HCT116 (cell line): ENCODE results near the gene KCNK6. TPM values are rescaled to one million over a fixed set of nuclear protein-coding genes. Genes with fewer than 3 reads are reported as not detected.

Experiments used
- ATAC-seq: fragments of 200-7000 bp; cut with Tn5 transposase; 2 replicates; pipeline ENCODE4 v1.9.1; 2020; ENCODE audit warnings: mild to moderate bottlenecking, moderate library complexity
- BruUV-seq: library from RNA; stranded (reverse); fragments of 400-500 nt; replicated peaks from 2 replicates; lab custom pipeline; 2021; lab: Mats Ljungman, UMichigan
- CTCF ChIA-PET: fragments of 300-600 bp; sonication (Branson Sonifier 250); formaldehyde crosslinking; loops from one replicate; lab custom pipeline; 2021; ENCODE audit warnings: antibody characterized with exemption; lab: Charles Lee
- POLR2A ChIA-PET: fragments of 300-600, 350-600 bp; sonication (Branson Sonifier 250); formaldehyde crosslinking; loops from one replicate; lab custom pipeline; 2021; ENCODE audit warnings: antibody characterized with exemption; lab: Charles Lee
- RAD21 ChIA-PET, 2 experiments: fragments of 300-600 bp; sonication (Branson Sonifier 250); formaldehyde crosslinking; loops; one replicate each; lab custom pipeline; 2023; ENCODE audit warnings: low total read pairs in 2 of 2; ENCODE audit not compliant: uncharacterized antibody in 2 of 2, unreplicated experiment in 2 of 2, low non-redundant PET in 1 of 2; lab: Charles Lee
- DNase-seq: peaks from one replicate; pipeline ENCODE4 v3.0.0-alpha.2; 2010; ENCODE audit warnings: low read depth, low spot score
- H2AFZ ChIP-seq: fragments of 200-600 bp; shearing (Covaris generic), sonication (generic); 2 replicates; pipeline ENCODE4 v1.6.1; 2017; ENCODE audit warnings: low read depth, mixed run types, mixed read lengths, antibody characterized with exemption, low read length; ENCODE audit not compliant: poor library complexity, severe bottlenecking
- H3K27ac ChIP-seq: 2 replicates; pipeline ENCODE4 v1.5.1; 2012; ENCODE audit warnings: low read depth, low read length
- H3K27me3 ChIP-seq: fragments of 200-600 bp; sonication (generic); 2 replicates; pipeline ENCODE4 v1.6.1; 2016; ENCODE audit warnings: mixed run types, low read length, mixed read lengths; ENCODE audit not compliant: insufficient read depth
- H3K36me3 ChIP-seq, 2 experiments: fragments of 200-500 bp in 1 of 2; fragments of 200-600 bp in 1 of 2; sonication (Bioruptor generic) in 1 of 2; sonication (generic) in 1 of 2; 2 replicates each; pipeline versions ENCODE4 v1.5.1 to v1.6.1; 2014 to 2016; ENCODE audit warnings: low read length in 2 of 2, inconsistent platforms in 1 of 2, mixed read lengths in 1 of 2, mixed run types in 1 of 2; ENCODE audit not compliant: insufficient read depth in 2 of 2, control insufficient read depth in 1 of 2
- H3K4me1 ChIP-seq, 2 experiments: fragments of 200-600 bp in 1 of 2; sonication (generic) in 1 of 2; 2 replicates each; pipeline versions ENCODE4 v1.5.1 to v1.6.1; 2012 to 2017; ENCODE audit warnings: low read length in 2 of 2, inconsistent platforms in 1 of 2, mild to moderate bottlenecking in 1 of 2, mixed read lengths in 1 of 2, mixed run types in 1 of 2, moderate library complexity in 1 of 2; ENCODE audit not compliant: insufficient read depth in 2 of 2, control insufficient read depth in 1 of 2
- H3K4me2 ChIP-seq: fragments of 200-600 bp; sonication (generic); 2 replicates; pipeline ENCODE4 v1.6.1; 2017; ENCODE audit warnings: mixed run types, low read length, mixed read lengths
- H3K4me3 ChIP-seq, 2 experiments: fragments of 200-600 bp in 1 of 2; sonication (generic) in 1 of 2; replicated peaks in 1 of 2; 2 replicates each; pipeline ENCODE4 v1.5.1; 2011 to 2016; ENCODE audit warnings: low read length in 2 of 2, control low read depth in 1 of 2, low read depth in 1 of 2, mild to moderate bottlenecking in 1 of 2, mixed read lengths in 1 of 2, mixed run types in 1 of 2
- H3K79me2 ChIP-seq: fragments of 200-600 bp; sonication (generic); 2 replicates; pipeline ENCODE4 v1.6.1; 2017; ENCODE audit warnings: mild to moderate bottlenecking, mixed run types, low read length, moderate library complexity, mixed read lengths; ENCODE audit not compliant: insufficient read depth
- H3K9ac ChIP-seq: fragments of 200-600 bp; sonication (generic); 2 replicates; pipeline ENCODE4 v1.6.1; 2016; ENCODE audit warnings: low read length, mixed read lengths
- H3K9me2 ChIP-seq: fragments of 200-600 bp; sonication (generic), shearing (Covaris generic); 2 replicates; pipeline ENCODE4 v1.6.1; 2017; ENCODE audit warnings: mixed run types, mild to moderate bottlenecking, moderate library complexity; ENCODE audit not compliant: insufficient read depth
- H3K9me3 ChIP-seq, 2 experiments: fragments of 200-500 bp in 1 of 2; fragments of 200-600 bp in 1 of 2; sonication (Bioruptor generic) in 1 of 2; sonication (generic) in 1 of 2; 2 replicates each; pipeline ENCODE4 v1.6.1; 2014 to 2017; ENCODE audit warnings: low read length in 2 of 2, mixed read lengths in 2 of 2, inconsistent platforms in 1 of 2, low read depth in 1 of 2, mild to moderate bottlenecking in 1 of 2, mixed run types in 1 of 2, moderate library complexity in 1 of 2; ENCODE audit not compliant: control insufficient read depth in 1 of 2, insufficient read depth in 1 of 2
- H4K20me1 ChIP-seq: fragments of 200-600 bp; sonication (generic), shearing (Covaris generic); 2 replicates; pipeline ENCODE4 v1.6.1; 2017; ENCODE audit warnings: mixed run types, mild to moderate bottlenecking, moderate library complexity; ENCODE audit not compliant: insufficient read depth
- CBX3 ChIP-seq: IDR thresholded peaks from 2 replicates; pipeline ENCODE4 v1.6.1; 2012; ENCODE audit warnings: low read depth
- CTCF ChIP-seq, 3 experiments: fragments of 200-600 bp in 1 of 3; sonication (generic) in 1 of 3; IDR thresholded peaks in 2 of 3; conservative IDR thresholded peaks in 1 of 3; 2 replicates each; pipeline ENCODE4 v1.5.1; 2012 to 2017; ENCODE audit warnings: low read depth in 2 of 3, low read length in 2 of 3, antibody characterized with exemption in 1 of 3, borderline replicate concordance in 1 of 3, control low read depth in 1 of 3, mild to moderate bottlenecking in 1 of 3, mixed read lengths in 1 of 3, mixed run types in 1 of 3, moderate library complexity in 1 of 3; ENCODE audit not compliant: insufficient read depth in 1 of 3
- EGR1 ChIP-seq: IDR thresholded peaks from 2 replicates; pipeline ENCODE4 v1.6.1; 2012; ENCODE audit warnings: low read depth
- EZH2 ChIP-seq: fragments of 200-600 bp; sonication (generic); IDR thresholded peaks from 2 replicates; pipeline ENCODE4 v1.6.1; 2017; ENCODE audit warnings: antibody characterized with exemption, mixed run types
- EZH2phosphoT487 ChIP-seq: fragments of 200-600 bp; IDR thresholded peaks from 2 replicates; pipeline ENCODE4 v1.6.1; 2018; ENCODE audit warnings: antibody characterized with exemption, borderline replicate concordance
- FOSL1 ChIP-seq: IDR thresholded peaks from 2 replicates; pipeline ENCODE4 v1.6.1; 2012; ENCODE audit warnings: low read depth
- JUND ChIP-seq: IDR thresholded peaks from 2 replicates; pipeline ENCODE4 v1.6.1; 2012
- POLR2A ChIP-seq: IDR thresholded peaks from 2 replicates; pipeline ENCODE4 v1.7.0; 2011; ENCODE audit warnings: borderline replicate concordance; ENCODE audit not compliant: insufficient read depth, insufficient read length; ENCODE audit errors: extremely low read depth
- REST ChIP-seq: IDR thresholded peaks from 2 replicates; pipeline ENCODE4 v1.6.1; 2012; ENCODE audit warnings: low read depth
- SIN3A ChIP-seq: IDR thresholded peaks from 2 replicates; pipeline ENCODE4 v1.6.1; 2012; ENCODE audit warnings: low read depth
- SP1 ChIP-seq: IDR thresholded peaks from 2 replicates; pipeline ENCODE4 v1.6.1; 2012; ENCODE audit warnings: low read depth
- SRF ChIP-seq: IDR thresholded peaks from 2 replicates; pipeline ENCODE4 v1.6.1; 2012; ENCODE audit warnings: low read depth
- TCF7L2 ChIP-seq: IDR thresholded peaks from 2 replicates; pipeline ENCODE4 v1.7.0; 2011; ENCODE audit warnings: borderline replicate concordance, inconsistent platforms; ENCODE audit not compliant: insufficient read depth, insufficient read length; ENCODE audit errors: extremely low read depth
- YY1 ChIP-seq: IDR thresholded peaks from 2 replicates; pipeline ENCODE4 v1.6.1; 2011; ENCODE audit warnings: low read length, low read depth, moderate library complexity, mild to moderate bottlenecking; ENCODE audit not compliant: insufficient replicate concordance; ENCODE audit errors: extremely low read depth
- ZBTB33 ChIP-seq: IDR thresholded peaks from 2 replicates; pipeline ENCODE4 v1.6.1; 2011; ENCODE audit warnings: mild to moderate bottlenecking, low read length, moderate library complexity; ENCODE audit not compliant: insufficient replicate concordance; ENCODE audit errors: extremely low read depth
- ZFX ChIP-seq: fragments of 450-650 bp; IDR thresholded peaks from 2 replicates; pipeline ENCODE4 v1.6.1; 2017
- ZNF274 ChIP-seq: fragments of 200-500 bp; sonication (Bioruptor generic); IDR thresholded peaks from 2 replicates; pipeline ENCODE4 v1.6.1; 2014; ENCODE audit warnings: mild to moderate bottlenecking, low read depth, low read length, inconsistent platforms
- intact Hi-C: fragments of 100-400 bp; cut with micrococcal nuclease; formaldehyde crosslinking; loops from 2 replicates; pipeline ENCODE4 v1.10.0; 2022
- total RNA-seq: library from RNA; stranded (reverse); gene quantifications from one replicate; pipeline ENCODE4 v1.2.1, GENCODE V29; 2021; ENCODE audit not compliant: unreplicated experiment
- TF ChIP-seq, protein P1 (sequence below): IDR thresholded peaks from 2 replicates; pipeline ENCODE4 v1.6.1; 2012
- TF ChIP-seq, protein P2 (sequence below): IDR thresholded peaks from 2 replicates; pipeline ENCODE4 v1.6.1; 2012

The KCNK6 gene
- total RNA-seq, 1 experiment from 2014 or later = 11.0 TPM

- no peaks in the 10 kb centered on the region for H3K9me2 ChIP-seq
- BruUV-seq = no TSS peak
- ChIA-PET POLR2A (interaction anchor here (0.6 to 2.8 kb wide), 10 partner anchors 14 to 491 kb away, joined by 3 to 19 read pairs (median 6); partner anchors contain the start of genes GGN, KCNK6, PSMD8 and SPINT2), RAD21 (interaction anchor here (0.7 to 2.0 kb wide), 4 partner anchors 24 to 402 kb away, joined by 3 to 8 read pairs (median 3); no protein-coding TSS in a partner anchor), CTCF (interaction anchor here (0.6 to 1.7 kb wide), 5 partner anchors 31 to 403 kb away, joined by 3 to 5 read pairs (median 4); partner anchors contain the start of gene CATSPERG)
- peak overlapping the region; percentile 91 to 98 for H3K4me3 ChIP-seq
- H3K79me2 ChIP-seq = peaks cover 22% of the 10 kb centered on the region
- peak overlapping the region; percentile 99 for H3K4me2 ChIP-seq
- H3K27me3 ChIP-seq = no peaks in the 10 kb centered on the region
- intact Hi-C loops = loop anchor here (1.0 kb wide), 2 partner anchors 10 to 41 kb away; partner anchors contain the start of genes SPINT2 and YIF1B
- peak overlapping the region; percentile 98 for H3K27ac ChIP-seq
- peak overlapping the region; percentile 100 for H3K9ac ChIP-seq
- peak; percentile 96 for DNase-seq
- H4K20me1 ChIP-seq = no peaks in the 10 kb centered on the region
- H2AFZ ChIP-seq = no peak overlapping the region
- peak; percentile 71 for ATAC-seq
- H3K36me3 ChIP-seq = peaks cover 10% of the 10 kb centered on the region in 2 experiments; a peak in 3 of 4 replicates
- no peaks in the 10 kb centered on the region for H3K9me3 ChIP-seq
- peaks cover 36 to 51% of the 10 kb centered on the region in 2 experiments for H3K4me1 ChIP-seq
- TF ChIP-seq CTCF (IDR thresholded peaks at IDR 0.05 in 2 of 3, conservative IDR thresholded peaks at IDR 0.05 in 1 of 3; ENCODE audit: borderline replicate concordance in 1 of 3, insufficient read depth in 1 of 3, low read depth in 2 of 3, low read length in 2 of 3) = no peak
- TF ChIP-seq ZNF274 = no peak
- peak; percentile 58 for TF ChIP-seq SIN3A
- TF ChIP-seq SRF = no peak
- TF ChIP-seq EGR1 = no peak
- TF ChIP-seq SP1 = peak; percentile 84
- no peak for TF ChIP-seq REST
- no peak for TF ChIP-seq TCF7L2
- peak; percentile 84 for TF ChIP-seq POLR2A
- no peak for TF ChIP-seq JUND
- no peak for TF ChIP-seq ZFX
- no peak for TF ChIP-seq EZH2
- TF ChIP-seq, protein P1, sequence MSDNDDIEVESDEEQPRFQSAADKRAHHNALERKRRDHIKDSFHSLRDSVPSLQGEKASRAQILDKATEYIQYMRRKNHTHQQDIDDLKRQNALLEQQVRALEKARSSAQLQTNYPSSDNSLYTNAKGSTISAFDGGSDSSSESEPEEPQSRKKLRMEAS = peak; percentile 78
- no peak for TF ChIP-seq EZH2phosphoT487
- TF ChIP-seq YY1 = peak; percentile 59
- no peak for TF ChIP-seq FOSL1
- no peak for TF ChIP-seq ZBTB33
- TF ChIP-seq CBX3 = no peak
- TF ChIP-seq, protein P2, sequence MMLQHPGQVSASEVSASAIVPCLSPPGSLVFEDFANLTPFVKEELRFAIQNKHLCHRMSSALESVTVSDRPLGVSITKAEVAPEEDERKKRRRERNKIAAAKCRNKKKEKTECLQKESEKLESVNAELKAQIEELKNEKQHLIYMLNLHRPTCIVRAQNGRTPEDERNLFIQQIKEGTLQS = no peak
Measured at GRCh38 chr19:38304866-38305429, 14.7 kb upstream of the KCNK6 start.
